Measurements from ENCODE around the gene DOCK9.

DNA sequence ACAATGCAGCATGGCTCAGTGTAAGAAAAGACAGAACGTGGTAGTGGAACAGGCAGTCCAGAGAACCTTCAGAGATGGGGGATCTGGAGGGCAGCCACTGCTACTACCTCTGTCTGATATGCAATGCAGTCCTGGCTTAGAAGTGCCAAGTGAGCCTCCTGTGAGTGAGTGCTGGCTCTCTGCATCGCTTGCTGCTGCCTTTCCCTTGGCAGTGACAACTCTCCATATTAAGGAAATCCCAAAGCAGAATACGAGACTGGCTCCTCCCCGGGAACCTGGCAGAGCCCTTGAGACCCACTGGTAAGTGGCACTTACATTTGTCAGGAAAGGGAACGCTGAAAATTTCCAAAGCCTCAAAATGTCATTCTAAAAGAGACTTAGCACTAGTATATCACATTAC, 7.5 kb downstream of the DOCK9 start:
- TF ChIP-seq POLR2A (IDR thresholded peaks at IDR 0.05; ENCODE audit: low read depth) (no peak), POLR2AphosphoS5 (IDR thresholded peaks at IDR 0.05) (peak in 1 of 2 donors; percentile 33)

All from esophagus muscularis mucosa (tissue), 2 donors.